GM12801 (cell line): Measurements from ENCODE around the gene SYT3.

ENCODE experiments used
- TF ChIP-seq, protein P1 (sequence below): IDR thresholded peaks from one replicate; pipeline ENCODE4 v1.5.1; 2011; ENCODE audit warnings: control low read depth; ENCODE audit not compliant: insufficient read length; ENCODE audit errors: extremely low read depth

Gene SYT3

GRCh38 chr19:50667177-50667758 lies 27.6 kb upstream of the SYT3 start:
- TF ChIP-seq, protein P1, sequence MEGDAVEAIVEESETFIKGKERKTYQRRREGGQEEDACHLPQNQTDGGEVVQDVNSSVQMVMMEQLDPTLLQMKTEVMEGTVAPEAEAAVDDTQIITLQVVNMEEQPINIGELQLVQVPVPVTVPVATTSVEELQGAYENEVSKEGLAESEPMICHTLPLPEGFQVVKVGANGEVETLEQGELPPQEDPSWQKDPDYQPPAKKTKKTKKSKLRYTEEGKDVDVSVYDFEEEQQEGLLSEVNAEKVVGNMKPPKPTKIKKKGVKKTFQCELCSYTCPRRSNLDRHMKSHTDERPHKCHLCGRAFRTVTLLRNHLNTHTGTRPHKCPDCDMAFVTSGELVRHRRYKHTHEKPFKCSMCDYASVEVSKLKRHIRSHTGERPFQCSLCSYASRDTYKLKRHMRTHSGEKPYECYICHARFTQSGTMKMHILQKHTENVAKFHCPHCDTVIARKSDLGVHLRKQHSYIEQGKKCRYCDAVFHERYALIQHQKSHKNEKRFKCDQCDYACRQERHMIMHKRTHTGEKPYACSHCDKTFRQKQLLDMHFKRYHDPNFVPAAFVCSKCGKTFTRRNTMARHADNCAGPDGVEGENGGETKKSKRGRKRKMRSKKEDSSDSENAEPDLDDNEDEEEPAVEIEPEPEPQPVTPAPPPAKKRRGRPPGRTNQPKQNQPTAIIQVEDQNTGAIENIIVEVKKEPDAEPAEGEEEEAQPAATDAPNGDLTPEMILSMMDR, result no peak

DNA sequence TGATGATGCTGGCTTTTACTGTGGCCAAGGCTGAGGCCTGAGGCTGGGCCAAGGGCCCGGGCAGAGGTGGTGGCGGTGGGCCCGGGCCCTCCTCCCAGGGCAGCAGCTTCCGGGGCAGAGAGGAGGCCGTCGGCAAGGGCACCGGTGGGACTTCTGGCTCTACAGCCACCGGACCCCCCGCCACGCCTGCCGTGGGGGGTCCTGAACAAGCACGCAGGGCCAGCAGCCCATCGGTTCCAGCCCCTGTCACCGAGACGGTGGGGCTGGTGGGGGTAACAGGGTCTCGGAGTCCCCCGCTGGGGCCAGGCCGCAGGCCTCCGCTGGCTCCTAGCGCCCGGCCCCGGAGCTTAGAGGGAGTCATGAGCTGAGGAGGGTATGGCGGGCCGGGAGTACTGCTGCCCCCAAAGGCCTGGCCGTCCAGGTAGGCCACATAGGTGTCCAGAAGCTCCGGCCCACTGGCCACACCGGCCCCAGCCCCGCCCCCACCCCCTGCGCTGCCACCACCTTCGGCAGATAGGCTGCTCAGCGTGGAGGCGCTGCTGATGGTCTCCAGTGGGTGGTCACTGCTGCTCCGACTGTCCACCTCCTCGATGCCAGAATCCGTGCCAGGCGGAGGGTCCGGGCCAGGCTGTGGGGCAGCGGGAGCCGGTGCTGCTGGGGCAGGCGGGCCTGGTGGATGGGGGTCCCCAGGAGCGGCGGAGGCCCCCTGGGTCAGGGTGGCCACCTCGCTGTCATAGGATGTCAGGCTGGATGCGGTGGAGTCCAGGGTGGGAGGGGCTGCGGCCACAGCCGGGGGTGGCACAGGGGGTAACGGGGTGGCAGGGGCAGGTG lies 26.9 kb upstream of the SYT3 start:
- TF ChIP-seq, protein P1, result no peak

GRCh38 chr19:50664204-50664603 lies 24.5 kb upstream of the SYT3 start:
- TF ChIP-seq, protein P1, result no peak

DNA sequence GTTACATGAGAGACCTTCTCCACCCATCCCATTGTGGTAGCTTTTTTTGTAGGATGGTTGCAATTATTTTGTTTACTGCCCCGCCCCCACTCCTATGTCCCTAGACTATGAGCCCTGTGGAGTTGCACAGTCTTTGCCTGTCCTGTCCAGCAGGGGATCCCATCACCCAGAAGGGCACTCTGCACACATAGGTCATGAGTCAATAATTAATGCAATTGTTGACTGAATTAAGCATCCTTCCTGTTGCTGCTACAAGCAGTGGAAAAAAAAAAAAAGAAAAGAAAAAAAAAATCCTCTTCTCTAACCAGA lies 23.8 kb upstream of the SYT3 start:
- TF ChIP-seq, protein P1, result no peak

GRCh38 chr19:50662651-50663481 lies 23.2 kb upstream of the SYT3 start:
- TF ChIP-seq, protein P1, result no peak

- TF ChIP-seq, protein P1, result no peak
Measured at GRCh38 chr19:50661766-50662650, 22.3 kb upstream of the SYT3 start.
